HG03039 (cell line): ENCODE data around the gene TASOR.

ENCODE experiments used
- ATAC-seq: cut with Tn5 transposase; IDR thresholded peaks from one replicate; pipeline ENCODE4 v1.9.1; 2021; ENCODE audit warnings: mild to moderate bottlenecking, moderate library complexity; ENCODE audit not compliant: unreplicated experiment

TASOR gene

DNA sequence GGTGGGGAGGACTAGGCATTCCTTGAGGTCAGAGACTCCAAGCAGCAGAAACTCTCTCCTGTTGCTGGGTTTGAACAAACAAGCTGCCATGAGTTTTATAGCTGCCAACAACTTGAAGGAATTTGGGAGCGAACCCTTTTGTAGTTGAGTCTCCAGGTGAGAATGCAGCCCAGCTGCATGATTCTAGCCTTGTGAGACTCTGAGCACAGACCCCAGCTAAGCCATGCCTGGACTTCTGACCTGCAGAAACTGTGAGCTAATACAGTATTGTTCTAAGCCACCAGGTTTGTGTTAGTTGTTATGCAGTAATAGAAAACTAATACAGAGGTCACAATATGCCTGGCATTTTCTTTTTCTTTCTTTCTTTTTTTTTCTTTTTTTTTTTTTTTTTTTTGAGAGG, 6.2 kb upstream of the TASOR start:
- no peak for ATAC-seq

GRCh38 chr3:56688191-56688590, 5.1 kb upstream of the TASOR start:
- ATAC-seq, result no peak

DNA sequence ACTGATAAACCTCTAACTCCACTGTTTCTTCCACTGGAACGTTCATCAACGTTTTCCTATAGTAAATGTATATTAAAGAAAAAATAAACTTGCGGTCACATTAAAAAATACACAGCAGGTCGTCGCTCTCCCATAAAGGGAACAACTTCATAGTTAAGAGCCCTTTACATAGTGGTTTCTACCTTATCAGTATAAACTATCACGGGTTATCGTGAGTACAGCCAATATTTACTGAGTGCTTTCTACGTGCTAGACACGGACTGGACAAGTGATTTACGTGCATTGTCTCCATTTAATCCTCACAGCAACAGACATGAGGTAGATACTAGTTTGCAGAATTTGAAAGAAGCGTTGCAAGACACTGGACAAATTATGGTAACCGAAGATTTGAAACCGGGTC, 964 bp upstream of the TASOR start:
- no peak for ATAC-seq

DNA sequence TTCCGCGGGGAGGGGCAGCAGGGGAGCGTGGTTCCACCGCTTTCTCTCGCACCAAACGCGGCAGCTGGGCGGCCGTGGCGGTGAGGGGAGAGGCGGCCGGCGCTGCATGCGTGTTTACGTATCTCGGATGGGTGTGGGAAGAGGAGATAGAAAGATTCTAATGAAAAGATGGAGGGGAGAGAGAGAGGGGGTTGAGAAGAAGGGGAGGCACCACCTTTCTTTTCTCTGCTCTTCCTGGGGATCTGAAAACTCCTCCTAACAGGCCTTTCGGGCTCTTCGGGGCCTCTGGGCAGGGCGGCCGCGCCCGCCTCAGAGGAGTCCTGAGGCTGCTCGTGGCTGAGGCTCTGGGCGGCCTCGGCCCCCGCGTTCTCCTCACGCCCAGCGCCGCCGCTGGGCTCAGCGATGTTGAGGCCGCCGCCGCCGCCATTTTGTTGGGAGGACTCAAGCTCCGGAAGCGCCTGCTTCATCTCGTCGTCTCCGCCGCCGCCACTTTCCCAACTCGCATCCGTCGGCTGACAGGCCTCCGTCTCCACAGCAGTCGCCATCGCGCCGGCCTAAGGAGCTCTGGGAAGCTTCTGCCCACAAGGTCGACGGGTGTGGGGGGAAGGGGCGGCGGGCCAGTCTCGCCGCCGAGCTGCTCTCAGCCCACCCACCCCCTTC, 473 bp downstream of the TASOR start:
- peak; percentile 56 for ATAC-seq

GRCh38 chr3:56681984-56682461, 1.0 kb downstream of the TASOR start:
- ATAC-seq, result no peak

GRCh38 chr3:56680054-56680580, 2.9 kb downstream of the TASOR start:
- no peak for ATAC-seq

GRCh38 chr3:56677286-56677685, 5.8 kb downstream of the TASOR start:
- no peak for ATAC-seq

GRCh38 chr3:56673781-56674457, 9.1 kb downstream of the TASOR start:
- ATAC-seq, result no peak

DNA sequence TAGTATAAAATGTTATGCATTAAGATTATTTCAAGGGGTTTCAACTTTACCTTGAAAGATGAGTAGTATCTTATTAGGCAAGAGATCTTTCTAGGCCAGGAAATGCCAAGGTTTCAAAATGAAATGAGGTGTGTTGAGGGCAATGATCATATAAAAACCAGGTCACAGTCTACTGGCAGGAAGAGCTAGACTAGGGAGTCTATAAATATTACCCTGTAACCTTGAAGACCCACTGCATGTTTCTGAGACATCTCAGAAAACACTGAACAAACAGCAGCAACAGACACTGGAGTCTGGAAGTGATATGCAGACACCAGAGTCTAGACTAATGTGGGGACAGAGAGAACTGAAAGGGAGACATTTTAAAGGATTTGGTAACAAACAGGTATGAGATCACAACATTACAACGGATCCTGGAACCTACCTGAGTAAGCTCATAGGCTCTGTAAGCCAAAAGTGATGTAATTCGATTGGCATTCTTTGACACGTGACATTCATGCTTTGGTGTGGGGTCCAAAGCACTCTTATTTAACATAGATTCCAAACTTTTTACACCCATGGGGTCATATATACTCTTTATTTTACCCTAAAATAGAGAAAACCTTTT, 15.0 kb downstream of the TASOR start:
- no peak for ATAC-seq

DNA sequence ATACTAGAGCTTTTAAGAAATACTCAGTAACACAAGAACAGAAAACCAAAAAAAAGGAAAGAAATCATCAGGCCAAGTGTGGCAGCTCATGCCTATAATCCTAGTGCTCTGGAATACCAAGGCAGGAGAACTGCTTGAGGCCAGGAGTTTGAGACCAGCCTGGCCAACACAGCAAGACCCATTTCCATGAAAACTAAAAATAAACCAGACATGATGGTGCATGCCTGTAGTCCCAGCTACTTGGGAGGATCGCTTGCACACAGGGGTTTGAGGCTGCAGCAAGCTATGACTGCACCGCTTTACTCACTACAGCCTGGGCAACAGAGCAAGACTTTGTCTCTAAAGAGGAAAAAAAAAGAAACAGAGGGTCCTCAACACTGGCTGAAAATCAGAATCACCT, 18.2 kb downstream of the TASOR start:
- no peak for ATAC-seq

DNA sequence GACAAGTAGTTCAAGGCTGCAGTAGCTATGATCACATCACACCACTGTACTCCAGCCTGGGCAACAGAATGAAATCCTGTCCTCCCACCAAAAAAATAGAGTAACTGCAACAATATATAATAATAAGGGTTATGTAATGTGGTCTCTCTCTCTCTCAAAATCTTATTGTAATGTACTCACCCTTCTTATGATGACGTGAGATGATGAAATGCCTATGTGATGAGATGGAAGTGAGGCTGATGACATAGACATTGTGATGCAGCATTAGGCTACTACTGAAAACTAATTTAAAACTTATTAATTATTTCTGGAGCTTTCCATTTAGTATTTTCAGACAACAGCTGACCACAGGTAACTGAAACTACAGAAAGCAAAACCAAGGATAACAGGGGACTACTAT, 27.4 kb downstream of the TASOR start:
- no peak for ATAC-seq

DNA sequence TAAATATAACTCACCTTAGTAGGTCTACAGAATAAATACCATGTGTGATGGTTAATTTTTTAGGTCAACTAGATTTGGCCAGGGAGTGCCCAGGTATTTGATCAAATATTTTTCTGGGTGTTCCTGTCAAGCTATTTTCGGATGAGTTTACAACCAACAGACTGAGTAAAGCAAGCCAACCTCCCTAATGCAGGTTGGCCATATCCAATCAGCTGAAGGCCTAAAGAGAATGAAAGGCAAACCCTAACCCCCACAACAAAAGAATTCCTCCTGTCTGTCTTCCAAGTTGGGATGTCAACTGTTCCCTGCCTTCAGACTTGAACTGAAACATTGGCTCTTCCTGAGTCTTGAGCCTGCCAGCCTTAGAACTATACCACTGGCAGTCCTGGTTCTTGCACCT, 28.6 kb downstream of the TASOR start:
- ATAC-seq, result no peak

GRCh38 chr3:56645407-56645806, 37.7 kb downstream of the TASOR start:
- ATAC-seq, result no peak

DNA sequence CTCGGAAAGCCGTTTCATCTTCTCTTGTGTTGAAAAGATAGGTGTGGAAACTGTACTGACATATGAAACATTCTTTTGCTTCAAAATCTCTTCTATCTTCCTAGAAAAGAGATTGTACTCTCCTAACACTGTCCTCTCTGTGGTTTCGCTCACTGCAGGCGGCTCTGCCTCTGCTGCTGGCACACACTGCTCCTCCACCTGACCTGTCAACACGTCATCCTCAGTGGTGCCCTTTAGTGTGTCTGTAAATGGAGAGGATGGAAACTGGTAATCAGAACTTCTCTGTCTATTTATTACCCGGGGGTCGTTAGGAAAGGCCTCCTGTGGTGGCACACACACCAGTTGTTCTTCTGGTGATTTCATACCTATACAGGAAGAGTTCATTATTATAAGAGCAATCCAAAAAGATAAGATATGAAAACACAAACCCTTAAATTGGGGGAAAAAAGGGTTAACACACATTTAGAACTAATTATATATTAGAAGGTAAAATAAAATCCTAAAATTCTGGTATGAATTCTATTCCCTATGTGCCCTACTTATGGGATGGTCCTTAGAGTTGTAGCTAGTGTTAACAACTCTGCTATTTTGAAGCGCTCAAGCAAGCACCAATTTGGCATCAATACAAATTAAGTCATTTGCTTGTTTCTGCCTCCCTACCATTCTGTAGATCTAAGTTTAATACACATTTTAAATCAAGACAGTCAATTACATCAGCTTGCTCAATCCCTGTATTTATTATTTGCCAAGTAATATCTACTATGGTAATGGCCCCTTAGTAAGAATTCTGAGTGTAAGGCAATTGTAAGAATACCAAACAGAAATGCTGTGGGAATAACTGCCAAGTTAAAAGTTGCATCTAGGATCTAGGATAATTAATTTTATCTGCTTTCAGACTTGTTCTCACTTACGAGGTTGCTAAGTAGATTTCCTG, 49.2 kb downstream of the TASOR start:
- no peak for ATAC-seq
